HG03060 (cell line): ENCODE results near the gene ITPA.

ENCODE experiments used
- ATAC-seq: cut with Tn5 transposase; IDR thresholded peaks from one replicate; pipeline ENCODE4 v1.9.1; 2021; ENCODE audit warnings: low read depth, moderate number of reproducible peaks; ENCODE audit not compliant: unreplicated experiment

ITPA gene

DNA sequence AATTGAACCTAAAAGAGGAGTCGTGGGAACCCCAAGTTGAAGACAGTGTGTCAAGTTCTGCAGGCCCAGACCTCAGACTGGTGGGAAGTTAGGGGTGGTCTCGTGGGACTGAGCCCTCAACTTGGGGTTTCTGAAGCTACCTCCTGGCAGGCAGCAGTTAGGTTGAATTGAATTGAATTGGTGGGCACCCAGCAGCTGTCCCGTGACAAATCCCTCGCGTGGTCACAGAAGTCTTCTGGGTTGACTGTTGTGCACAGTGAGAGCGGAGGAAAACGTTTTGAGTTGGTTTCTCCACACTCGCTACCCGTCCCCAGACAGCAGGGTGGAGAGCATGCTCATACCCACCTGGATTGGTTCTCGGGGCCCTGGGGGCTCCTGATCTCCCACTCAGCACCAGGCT, 16.8 kb downstream of the ITPA start:
- ATAC-seq: no peak

DNA sequence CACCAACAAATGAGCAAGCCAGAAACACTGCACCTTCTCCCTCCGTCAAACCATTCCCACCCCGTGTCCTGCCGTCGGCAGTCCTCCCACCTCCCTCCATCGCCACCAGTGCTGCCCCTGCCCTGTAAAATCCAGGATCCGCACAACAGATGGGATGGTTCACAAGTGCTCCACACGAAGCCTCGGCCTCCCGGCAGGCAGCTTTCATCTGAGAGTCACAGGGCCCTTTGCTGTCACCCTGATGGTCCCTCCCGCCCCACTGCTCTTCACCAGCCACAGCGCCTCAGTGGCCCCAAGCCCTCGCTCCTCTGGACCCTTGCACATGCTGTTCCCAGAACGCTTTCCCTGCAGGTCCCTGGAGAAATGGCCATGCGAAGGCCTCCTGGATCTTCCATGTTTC, 17.6 kb downstream of the ITPA start:
- ATAC-seq: no peak

DNA sequence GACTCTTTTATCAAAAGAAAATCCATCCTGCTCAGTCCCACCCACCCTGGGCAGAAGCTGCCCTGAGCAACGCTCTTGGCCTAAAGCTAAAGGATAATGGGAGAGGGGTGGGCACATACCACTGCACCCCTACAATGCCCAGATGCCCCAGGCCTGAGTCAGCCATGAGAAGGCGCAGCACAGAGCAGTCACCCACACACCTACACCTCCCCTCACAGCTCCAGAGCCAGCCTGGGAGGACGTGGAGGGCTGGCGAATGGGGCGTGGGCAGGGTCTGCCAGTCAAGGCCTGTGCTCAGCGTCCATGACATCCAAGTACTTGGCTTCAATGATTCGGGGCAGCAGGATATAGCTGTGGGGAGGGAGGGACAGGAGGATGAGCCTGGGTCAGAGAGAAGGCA, 18.2 kb downstream of the ITPA start:
- no peak for ATAC-seq

DNA sequence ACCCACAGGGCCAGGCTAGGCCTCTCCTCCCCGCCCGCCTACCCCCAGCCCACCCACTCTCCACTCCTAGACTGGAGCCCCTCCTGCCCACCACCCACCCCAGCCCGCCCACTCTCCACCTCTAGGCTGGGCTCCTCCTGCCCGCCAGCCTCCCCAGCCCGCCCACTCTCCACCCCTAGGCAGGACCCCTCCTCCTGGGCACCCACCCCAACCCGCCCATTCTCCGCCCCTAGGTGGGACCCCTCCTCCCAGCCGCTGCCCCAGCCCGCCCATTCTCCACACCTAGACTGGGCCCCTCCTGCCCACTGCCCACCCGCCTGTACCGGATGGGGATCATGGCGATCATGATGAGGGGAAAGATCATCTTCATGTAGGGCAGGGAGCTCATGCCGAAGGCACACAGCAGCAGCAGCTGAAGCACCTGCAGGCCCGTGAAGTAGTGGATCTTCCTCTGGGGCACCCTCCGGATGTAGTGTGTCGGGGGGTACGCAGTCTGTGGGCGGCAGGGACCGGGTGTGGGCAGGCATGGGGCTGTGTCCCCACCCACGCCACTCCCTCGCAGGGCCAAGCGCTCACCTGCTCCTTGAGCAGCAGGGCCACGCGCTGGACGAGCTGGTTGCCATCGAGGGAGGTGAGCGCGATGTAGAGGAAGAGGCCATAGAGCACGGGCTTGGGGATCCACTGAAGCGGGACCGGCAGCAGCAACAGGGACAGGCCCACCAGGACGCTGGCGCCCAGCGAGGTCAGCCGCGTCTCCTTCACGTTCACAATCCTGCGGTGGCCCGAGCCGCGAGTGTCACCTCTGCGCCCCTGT, 18.8 kb downstream of the ITPA start:
- ATAC-seq: no peak

DNA sequence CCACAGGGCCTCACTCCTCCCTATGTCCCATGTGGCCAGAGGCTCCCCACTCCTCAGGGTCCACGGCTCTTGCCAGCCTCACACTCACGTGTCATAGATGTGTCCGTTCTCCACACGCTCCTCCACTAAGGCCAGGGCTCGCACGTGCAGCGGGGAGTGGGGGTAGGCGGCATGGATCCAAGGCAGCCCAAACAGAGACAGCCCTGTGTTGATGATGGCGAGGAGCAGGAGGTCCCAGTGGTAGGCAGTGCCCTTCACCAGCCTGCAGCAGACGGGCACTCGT, 19.4 kb downstream of the ITPA start:
- ATAC-seq: no peak

DNA sequence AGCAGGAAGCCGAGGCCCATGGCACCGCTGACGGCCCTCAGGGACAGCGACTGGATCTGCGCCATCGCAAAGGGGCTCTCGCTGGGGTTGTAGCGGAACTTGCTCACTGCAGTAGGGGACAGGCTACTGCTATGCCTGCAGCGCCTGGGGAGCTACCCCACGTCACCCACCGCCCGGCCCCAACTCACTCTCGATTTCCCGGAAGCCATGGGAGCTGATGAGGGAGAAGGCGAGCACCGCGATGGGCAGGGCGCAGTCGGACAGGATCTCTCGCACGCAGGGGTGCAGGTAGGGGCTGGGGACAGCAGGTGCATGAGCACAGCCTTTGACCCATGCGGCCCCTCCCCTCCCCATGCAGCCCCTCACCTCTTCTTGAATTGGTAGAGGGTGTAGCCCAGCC, 19.9 kb downstream of the ITPA start:
- no peak for ATAC-seq

DNA sequence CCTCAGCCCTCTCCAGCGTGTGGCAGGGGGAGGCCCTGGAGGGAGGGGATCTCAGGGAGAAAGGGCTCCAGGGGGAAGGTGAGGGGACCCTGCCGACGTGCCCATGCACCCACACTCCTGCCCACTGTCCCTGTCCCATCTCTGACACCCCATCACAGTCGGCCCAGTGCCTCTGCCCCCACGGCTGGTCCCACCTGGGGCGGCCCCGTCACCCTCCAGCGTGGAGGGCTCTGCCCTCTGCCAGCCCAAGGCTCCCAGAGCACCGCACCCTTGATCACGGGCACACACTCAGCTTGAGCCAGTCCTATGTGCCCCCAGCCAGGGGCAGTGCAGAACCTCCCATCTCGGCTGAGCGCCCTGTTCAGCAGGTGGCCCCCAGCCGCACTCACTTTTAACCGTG, 20.5 kb downstream of the ITPA start:
- ATAC-seq: no peak

DNA sequence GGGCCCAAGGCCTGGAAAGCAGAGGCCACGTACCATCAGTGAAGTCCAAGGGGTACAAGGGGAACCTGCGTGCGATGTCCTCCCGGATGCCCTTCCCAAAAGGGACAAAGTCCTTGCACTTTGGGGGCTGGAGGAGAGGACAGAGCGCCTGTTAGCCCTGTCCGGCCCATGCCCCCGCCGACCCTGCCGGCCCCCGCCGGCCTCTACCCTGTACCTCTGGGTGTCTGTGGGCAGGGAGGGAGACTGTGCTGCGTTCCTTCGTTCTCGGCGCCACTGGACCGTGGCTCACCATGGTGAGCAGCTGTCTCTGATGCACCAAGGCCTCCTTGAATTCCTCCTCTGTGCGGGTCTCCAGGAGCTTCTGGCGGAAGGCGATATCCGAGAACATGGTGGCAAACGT, 21.8 kb downstream of the ITPA start:
- no peak for ATAC-seq

DNA sequence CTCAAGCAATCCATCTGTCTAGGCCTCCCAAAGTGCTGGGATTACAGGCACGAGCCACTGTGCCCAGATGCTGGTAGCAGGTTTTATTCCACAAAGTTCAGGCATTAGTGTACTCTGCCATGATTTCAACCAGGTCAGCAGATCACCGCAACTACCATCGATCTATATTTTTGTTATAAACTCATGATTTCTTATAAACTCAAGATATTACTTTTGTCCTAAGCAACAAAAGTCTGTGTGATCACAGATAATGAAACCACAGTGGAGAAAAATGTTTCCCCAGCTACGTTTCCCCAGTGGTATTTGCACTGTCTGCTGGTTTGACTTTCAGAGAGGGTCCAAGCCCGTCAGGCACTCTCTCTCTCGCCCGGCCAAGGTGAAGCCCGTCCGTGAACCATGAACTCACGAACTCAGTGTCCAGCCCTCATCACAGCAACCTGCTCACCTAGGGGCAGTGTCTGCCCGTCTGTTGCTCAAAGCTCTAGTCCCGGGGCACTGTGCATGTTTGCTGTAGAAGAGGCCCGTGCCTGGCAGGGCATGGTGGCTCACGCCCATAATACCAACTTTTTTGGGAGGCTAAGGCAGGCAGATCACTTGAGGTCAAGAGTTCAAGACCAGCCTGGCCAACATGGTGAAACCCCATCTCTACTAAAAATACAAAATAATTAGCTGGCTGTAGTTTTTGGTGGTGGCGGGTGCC, 22.7 kb downstream of the ITPA start:
- no peak for ATAC-seq

DNA sequence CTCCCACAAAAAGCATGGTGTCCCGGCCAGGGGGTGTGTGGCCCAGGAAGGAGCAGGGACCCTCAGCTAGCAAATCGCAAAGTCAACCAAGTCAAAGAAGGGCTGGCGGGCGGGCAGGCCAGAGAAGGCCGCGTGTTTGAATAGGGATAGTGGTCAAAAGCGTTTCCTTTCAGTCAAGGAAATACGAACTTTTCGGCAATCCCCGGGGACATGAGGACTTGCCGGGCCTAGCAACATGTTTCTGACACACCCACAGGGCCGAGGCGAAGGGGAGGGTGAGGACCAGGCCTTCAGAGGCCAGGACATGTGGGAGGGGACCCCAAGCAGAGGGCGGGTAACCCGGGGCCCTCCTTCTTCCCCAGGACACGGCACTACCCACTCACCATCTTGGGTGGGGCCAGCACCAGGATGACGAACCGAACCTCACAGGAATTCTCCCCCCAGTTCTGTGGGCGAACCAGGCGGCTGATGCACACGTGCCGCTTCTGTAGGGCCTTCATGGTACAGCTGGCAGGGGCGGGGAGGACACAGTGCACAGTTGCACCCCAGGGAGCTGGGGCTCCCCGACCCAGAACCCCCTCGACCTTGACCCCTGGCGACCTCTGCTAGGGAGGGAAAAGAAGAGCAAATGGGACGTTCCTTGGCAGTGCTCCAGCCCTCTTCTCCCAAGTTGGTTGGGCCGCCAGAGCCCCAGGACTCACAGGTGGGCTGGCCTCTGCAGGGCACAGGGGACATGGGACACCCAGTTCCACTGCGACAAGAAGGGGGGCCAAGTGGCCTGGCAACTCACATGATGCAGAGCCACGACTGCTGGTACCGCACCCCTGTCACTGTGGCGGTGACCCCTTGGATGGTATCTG, 24.1 kb downstream of the ITPA start:
- ATAC-seq: no peak

DNA sequence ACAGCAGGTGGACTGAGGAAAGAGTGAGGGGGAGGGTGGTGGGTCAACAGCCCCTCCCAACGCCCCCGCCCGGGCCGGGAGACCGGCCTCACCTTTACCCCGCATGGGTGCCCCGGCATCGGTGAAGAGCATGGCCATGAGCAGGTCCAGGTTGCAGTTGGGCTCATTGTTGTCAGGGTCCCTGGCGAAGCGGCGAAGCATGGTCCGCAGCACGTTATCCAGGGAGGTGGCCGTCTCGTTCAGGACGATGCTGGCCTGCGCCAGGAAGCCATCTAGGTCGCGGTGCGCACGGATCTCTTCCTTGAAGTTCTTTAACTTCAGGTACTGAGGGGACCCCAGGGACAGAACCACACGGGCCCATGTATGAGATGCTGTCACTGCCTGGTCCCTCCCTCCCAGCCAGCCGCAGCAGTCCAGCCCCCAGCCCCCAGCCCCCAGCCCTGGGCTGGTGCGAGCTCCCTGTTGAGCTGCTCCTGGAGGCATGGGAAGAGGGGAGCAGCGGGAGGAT, 24.7 kb downstream of the ITPA start:
- no peak for ATAC-seq

DNA sequence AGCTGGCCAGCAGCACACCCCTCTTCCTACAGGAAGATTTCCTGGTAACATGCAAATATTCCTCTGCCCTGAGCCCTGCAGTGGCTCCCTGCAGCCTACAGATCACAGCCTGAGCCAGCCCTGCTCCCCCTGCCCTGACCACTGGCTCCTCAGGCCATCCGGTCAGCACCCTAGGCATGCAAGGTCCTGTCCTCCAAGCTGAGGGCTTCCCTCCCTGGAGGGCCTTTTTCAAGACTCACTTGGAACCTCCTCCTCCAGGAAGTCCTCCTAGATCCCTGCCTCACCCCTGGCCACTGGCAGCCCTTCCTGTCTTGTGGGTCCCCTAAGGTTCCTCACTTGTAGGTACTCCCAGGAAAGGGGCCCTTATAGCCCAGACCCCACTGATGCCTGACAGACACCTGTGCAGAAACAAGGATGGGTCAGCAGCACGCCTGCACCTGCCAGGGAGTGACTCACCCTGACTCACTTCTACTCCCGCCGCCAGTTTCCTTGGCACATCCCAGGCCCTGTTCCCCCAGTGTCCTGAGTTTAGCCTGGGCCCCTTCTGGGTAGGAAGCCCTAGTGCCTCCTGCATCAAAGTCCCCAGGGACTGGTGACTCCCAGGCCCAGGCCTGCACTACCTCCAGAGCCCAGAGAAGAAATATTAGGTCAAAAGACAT, 26.5 kb downstream of the ITPA start:
- ATAC-seq: no peak

DNA sequence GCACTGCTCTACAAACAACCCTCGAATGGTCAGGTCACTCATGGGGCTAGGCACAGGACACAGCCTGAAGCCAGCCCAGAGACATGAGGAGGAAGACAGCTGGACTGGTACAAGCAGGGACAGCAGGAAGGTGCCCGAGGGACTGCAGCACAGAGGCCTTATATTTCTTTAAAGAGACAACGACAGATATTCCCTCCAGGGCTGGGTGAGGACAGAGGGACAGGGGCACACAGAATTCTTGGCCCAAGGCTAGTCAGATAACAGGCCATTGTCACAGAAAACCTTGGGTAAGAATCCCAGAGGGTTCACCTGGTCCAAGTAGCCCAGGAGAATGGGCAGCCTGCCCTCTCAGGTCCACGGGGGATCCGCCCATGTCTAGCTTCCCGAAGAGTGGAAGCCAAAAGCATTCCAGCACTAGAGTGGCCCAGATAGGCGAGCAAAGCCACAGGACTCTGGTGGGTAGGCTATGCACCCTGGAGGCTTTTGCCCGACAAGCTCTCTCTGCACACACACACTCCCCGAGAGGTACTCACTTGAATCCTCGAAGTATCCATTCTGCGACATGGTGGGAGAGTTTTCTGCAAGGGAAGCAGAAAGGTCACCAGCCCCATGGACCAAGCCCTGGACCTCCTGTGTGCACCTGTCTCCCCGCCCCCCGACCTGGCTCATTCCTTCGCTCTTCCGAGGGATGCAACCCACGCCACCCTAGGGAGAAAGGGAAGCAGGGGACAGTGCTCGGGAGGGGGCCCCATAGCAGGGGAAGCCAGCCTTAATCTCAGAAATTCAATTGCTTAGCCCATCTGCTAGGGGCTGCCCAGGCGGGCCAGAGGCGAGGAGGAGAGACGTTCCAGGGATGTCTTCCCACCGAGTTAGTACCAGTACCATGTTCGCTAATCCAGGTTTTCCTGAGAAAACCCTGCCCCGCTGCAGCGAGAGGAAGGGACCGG, 28.0 kb downstream of the ITPA start:
- ATAC-seq: no peak

DNA sequence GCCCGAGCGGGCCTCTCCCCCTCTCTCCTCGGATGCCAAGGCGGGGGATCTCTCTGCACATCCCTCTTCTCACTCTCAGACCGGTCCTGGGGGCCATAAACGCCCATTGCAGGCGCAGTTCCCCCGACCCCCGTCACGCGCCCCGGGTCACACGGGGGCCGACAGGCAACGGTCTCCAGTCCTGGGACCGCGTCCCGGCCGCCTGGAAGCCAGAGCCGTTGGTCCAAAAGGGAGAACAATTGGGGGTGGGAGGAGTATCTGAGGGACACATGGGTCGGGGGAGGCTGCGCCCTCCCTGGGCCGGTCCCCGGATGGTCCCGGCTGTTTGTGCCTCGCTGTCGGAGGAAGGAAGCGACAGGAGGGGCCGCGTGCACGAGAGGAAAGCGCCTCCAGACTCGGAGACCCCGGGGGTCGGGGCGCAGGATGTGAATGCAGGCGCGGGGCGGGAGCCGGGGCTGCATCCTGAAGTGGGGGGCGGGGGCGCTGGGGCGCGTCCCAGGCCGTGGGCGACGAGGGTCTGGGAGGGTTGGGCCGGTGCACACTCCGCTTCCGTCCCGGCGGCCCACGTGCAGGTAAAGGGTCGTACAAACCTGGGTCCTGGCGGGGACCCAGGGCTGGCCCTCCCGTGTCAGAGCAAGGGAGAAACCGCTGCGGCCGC, 28.8 kb downstream of the ITPA start:
- no peak for ATAC-seq

DNA sequence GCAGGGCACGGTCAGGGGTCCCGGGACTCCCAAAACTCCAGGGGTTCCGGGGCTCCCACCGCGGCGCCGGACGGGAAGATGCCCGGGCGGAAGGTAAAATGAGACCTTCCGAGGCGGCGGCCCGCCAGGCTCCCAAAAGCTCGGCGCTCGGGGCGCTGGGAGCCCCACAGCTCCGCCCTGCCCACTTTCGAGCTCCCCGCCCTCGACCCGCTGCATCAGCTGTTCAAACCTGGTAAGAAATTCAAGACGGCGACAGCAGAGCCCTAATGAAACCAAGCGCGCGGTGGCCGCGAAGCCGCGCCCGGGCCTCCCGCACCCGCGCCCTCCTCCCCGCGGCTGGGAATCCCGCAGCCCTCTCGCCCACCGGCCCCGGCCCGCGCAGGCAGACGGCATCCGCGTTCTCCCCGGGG, 29.3 kb downstream of the ITPA start:
- ATAC-seq: no peak

DNA sequence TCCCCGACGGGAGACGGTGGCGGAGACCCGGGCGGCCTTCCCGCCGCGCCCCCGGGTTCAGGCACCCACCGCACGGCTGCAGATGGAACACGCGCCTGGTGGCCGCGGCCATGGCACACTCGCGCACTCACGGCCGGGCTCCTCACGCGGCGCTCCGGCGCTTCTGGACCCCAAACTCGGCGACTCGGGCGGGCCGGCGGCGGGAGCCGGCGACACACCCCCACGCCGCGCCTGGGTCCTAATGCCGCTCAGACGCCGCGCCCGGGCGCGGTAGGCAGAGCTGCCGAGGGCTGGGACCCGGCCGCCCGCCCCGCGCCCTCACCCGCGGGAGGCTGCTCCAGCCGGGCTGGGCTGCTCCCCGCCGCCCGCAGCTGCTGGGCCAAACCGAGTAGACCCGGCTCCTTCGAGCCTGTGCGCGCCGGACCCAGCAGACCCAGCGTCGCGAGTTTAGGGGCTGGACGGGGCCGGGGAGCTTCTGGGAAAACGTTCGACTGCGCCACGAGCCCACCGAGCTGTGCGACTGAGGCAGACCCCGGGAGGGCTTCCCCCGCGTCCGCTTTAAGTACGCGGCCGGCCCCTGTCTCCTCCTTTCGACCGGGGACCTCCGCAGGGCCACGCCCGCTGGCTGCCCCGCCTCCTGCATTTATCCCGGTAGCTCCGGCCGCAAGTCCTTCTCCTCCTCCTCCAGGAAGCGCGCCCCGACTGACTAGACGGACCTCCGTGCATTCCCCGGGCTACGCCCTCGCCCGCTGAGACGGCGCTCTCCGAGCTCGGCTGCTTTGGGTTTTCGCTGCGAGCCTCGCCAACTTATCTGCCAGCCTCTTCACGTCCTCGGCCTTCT, 29.9 kb downstream of the ITPA start, which contains the start of gene SLC4A11:
TSS of gene SLC4A11 (minus strand) at position 165 of the 841 bp plus-strand sequence. CDS start at position 112, 53 bp downstream.
- ATAC-seq: no peak

DNA sequence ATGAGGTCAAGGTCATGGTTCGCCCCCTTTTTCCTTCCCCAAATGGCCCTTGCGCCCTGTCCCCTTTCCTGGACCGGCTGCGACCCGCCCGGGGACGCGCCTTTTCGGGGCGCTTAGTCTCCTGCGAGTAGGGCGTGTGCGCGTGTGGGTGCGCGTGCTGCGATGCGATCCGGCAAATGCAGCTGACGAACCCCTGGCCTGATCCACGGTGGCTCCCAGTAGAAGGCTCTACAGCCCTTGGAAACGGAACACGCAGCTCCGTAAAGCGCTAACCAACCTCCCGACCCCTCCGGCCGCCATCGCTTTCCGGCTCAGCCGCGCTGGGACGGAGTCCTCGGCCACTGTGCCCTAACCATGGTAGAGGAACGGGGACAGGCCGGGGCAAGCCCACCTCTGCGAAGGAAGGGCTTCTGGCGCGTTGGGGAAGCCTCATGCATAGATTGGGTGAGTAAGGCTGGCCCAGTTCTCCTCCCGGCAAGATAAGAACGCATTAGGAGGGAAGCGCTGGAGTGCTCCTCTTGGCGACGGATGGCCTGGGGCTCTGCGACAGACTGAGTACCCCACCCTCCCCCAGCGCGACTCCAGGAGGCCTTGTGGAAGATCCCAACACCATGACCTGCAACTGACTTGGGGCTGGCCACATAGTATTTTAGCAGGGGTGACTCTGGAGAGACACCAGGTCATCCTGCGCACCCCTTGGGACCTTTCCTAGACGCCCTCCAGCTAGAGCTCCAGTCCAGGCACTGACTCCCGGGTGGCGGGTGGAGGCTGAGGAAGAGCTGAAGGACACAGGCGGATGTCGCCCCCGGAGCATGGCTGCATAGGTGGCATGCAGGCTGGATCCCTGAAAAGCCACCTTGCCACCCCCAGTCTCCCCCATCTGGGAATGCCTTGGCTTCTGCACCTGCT, 30.8 kb downstream of the ITPA start:
- no peak for ATAC-seq
